B cell (primary cell): Measurements from ENCODE around the gene GNB5.

Experiments used
- CTCF ChIP-seq: fragments of 200-600 bp; IDR thresholded peaks from one replicate; pipeline ENCODE4 v1.8.0; 2022; ENCODE audit warnings: antibody characterized with exemption, mild to moderate bottlenecking
- EZH2 ChIP-seq: IDR thresholded peaks from 2 replicates; pipeline ENCODE4 v1.6.1; 2012; ENCODE audit warnings: borderline replicate concordance, low read depth, mild to moderate bottlenecking, moderate library complexity, low read length; ENCODE audit not compliant: insufficient read depth, poor library complexity, severe bottlenecking

- TF ChIP-seq CTCF (no peak), EZH2 (no peak)
Observed at GRCh38 chr15:52082197-52083036, 108.8 kb downstream of the GNB5 start.
